NT2/D1 (cell line): ENCODE measurements around the gene PTP4A1.
"Not testable (repeated sequence)": the region's sequence is repeated elsewhere in the genome, so short reads cannot be mapped to it uniquely, and the experiment has no call there.

ENCODE experiments used
- DNase-seq: peaks from one replicate; pipeline ENCODE4 v3.0.0-alpha.2; 2011; ENCODE audit warnings: low read depth, low spot score
- H3K27me3 ChIP-seq: 2 replicates; pipeline ENCODE4 v1.6.0; 2011; ENCODE audit warnings: mild to moderate bottlenecking; ENCODE audit not compliant: insufficient read length, insufficient read depth
- H3K36me3 ChIP-seq: 2 replicates; pipeline ENCODE4 v1.6.1; 2011; ENCODE audit warnings: mild to moderate bottlenecking, low read length, mixed read lengths; ENCODE audit not compliant: insufficient read depth, insufficient read length
- H3K4me1 ChIP-seq: 2 replicates; pipeline ENCODE4 v1.5.1; 2011; ENCODE audit not compliant: insufficient read depth, insufficient read length
- H3K4me3 ChIP-seq: 2 replicates; pipeline ENCODE4 v1.5.1; 2011; ENCODE audit warnings: low read depth; ENCODE audit not compliant: insufficient read length
- H3K9ac ChIP-seq: 2 replicates; pipeline ENCODE4 v1.6.0; 2011; ENCODE audit warnings: low read depth; ENCODE audit not compliant: insufficient read length
- H3K9me3 ChIP-seq: 2 replicates; pipeline ENCODE4 v1.5.1; 2011; ENCODE audit warnings: mild to moderate bottlenecking, low read length; ENCODE audit not compliant: insufficient read depth
- SUZ12 ChIP-seq: IDR thresholded peaks from 2 replicates; pipeline ENCODE4 v1.6.1; 2011; ENCODE audit not compliant: insufficient read length, insufficient read depth; ENCODE audit errors: extremely low read depth
- YY1 ChIP-seq: IDR thresholded peaks from 2 replicates; pipeline ENCODE4 v1.6.1; 2011; ENCODE audit not compliant: insufficient read length, insufficient read depth
- ZNF274 ChIP-seq: IDR thresholded peaks from 2 replicates; pipeline ENCODE4 v1.6.1; 2011; ENCODE audit warnings: mild to moderate bottlenecking, low read depth, low read length

The PTP4A1 gene

DNA sequence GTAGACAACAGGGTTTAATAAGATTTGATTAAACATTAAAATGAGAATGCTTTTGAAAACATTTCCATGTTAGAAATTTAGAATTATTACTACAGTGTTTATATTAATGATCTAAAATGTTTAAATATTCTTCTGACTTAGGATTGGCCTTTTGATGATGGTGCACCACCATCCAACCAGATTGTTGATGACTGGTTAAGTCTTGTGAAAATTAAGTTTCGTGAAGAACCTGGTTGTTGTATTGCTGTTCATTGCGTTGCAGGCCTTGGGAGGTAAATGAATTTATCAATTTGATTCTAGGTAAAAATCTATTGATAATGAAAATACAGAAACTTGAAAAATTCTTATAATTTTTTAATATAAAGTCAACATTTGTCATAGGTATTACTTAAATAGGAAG is 6.5 kb downstream of the PTP4A1 start:
- TF ChIP-seq SUZ12, result no peak
- TF ChIP-seq YY1, result no peak
- no peak for TF ChIP-seq ZNF274
- H3K4me1 ChIP-seq, result no peaks in the 10 kb centered on the region
- H3K9me3 ChIP-seq, result 0 out of 2 replicates have a peak, but pooled peaks cover 7% of the 10 kb centered on the region
- DNase-seq, result no peak
- H3K36me3 ChIP-seq, result peaks cover 65% of the 10 kb centered on the region
- no peak overlapping the region for H3K9ac ChIP-seq
- no peaks in the 10 kb centered on the region for H3K27me3 ChIP-seq
- no peak overlapping the region for H3K4me3 ChIP-seq

DNA sequence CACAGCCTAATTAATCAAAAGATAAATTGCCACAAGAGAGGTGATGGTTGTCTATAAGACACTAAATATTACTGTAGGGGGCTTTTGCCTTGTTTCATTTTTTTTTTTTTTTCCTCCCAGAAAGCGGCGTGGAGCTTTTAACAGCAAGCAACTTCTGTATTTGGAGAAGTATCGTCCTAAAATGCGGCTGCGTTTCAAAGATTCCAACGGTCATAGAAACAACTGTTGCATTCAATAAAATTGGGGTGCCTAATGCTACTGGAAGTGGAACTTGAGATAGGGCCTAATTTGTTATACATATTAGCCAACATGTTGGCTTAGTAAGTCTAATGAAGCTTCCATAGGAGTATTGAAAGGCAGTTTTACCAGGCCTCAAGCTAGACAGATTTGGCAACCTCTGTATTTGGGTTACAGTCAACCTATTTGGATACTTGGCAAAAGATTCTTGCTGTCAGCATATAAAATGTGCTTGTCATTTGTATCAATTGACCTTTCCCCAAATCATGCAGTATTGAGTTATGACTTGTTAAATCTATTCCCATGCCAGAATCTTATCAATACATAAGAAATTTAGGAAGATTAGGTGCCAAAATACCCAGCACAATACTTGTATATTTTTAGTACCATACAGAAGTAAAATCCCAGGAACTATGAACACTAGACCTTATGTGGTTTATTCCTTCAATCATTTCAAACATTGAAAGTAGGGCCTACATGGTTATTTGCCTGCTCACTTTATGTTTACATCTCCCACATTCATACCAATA is 7.8 kb downstream of the PTP4A1 start:
- Histone ChIP-seq H3K36me3 (peaks cover 60% of the 10 kb centered on the region), H3K4me3 (no peak overlapping the region), H3K4me1 (no peaks in the 10 kb centered on the region), H3K9me3 (no peaks in the 10 kb centered on the region), H3K27me3 (no peaks in the 10 kb centered on the region), H3K9ac (no peak overlapping the region)
- TF ChIP-seq SUZ12, result no peak
- TF ChIP-seq YY1, result no peak
- no peak for TF ChIP-seq ZNF274
- no peak for DNase-seq

DNA sequence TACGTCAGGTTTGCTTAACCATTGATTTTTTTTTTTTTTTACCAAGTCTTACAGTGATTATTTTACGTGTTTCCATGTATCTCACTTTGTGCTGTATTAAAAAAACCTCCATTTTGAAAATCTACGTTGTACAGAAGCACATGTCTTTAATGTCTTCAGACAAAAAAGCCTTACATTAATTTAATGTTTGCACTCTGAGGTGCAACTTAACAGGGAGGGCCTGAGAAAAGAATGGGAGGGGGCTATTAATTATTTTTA is 8.4 kb downstream of the PTP4A1 start:
- Histone ChIP-seq H3K9me3 (no peaks in the 10 kb centered on the region), H3K9ac (no peak overlapping the region), H3K27me3 (no peaks in the 10 kb centered on the region), H3K4me1 (no peaks in the 10 kb centered on the region), H3K36me3 (peaks cover 60% of the 10 kb centered on the region), H3K4me3 (no peak overlapping the region)
- TF ChIP-seq YY1 (no peak), ZNF274 (no peak), SUZ12 (no peak)
- DNase-seq, result no peak

DNA sequence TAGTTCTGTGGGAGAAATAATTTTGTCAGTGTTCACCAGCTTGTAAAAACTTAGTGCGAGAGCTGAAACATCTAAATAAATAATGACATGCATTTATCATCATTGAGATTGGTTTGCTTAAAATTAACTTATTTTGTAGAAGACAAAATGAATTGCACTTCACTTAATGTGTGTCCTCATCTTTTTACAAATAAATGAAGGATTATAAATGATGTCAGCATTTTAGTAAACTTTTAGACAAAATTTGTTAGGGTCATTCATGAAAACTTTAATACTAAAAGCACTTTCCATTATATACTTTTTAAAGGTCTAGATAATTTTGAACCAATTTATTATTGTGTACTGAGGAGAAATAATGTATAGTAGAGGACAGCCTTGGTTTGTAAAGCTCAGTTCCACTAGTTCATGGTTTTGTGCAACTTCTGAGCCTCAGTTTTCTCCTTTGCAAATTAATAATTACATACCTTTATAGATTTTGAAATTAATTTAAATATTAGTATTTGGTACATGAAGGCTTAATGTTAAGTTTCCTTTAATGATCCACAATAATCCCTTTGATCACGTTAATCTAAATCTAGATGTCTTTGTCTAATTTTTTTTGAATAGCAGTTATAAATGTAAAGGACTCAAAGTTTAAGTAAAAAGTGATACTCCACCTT is 9.2 kb downstream of the PTP4A1 start:
- H3K4me1 ChIP-seq, result no peaks in the 10 kb centered on the region
- TF ChIP-seq SUZ12 (no peak), ZNF274 (no peak)
- no peak overlapping the region for H3K9ac ChIP-seq
- DNase-seq, result no peak
- no peaks in the 10 kb centered on the region for H3K27me3 ChIP-seq
- H3K9me3 ChIP-seq, result no peaks in the 10 kb centered on the region
- no peak overlapping the region for H3K4me3 ChIP-seq
- H3K36me3 ChIP-seq, result peaks cover 56% of the 10 kb centered on the region

DNA sequence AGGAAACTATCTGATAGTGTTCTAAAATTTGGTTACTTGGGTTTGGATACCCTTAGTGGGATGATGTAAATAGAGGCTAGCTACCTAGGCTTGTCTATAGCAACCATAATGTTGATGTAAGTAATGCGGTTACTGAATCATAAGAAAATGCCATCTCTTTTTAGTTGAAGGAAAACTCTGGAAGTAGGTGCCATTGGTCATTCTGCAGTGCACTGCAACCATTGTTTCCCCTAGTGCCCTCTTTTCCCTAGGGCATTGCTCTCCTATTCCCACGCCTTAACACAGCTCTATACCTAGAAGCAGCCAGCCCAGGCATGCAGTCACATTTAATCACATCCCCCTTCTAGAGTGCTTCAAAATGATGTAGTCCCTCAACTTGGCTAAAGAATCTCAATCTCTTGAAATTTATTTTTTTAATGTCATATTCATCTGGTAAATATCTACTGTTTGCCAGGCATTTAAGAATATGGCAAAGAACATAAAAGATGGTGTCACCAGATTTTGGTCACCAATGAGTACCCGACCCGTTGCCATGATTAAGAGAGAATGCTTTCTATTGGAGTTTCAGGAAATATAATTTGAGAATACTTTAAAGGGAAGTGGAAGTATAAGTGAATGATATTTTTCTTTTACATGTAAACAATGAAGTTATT is 10.4 kb downstream of the PTP4A1 start:
- H3K27me3 ChIP-seq, result no peaks in the 10 kb centered on the region
- H3K4me1 ChIP-seq, result no peaks in the 10 kb centered on the region
- no peak for DNase-seq
- no peaks in the 10 kb centered on the region for H3K9me3 ChIP-seq
- peaks cover 44% of the 10 kb centered on the region for H3K36me3 ChIP-seq
- TF ChIP-seq SUZ12 (no peak), ZNF274 (no peak), YY1 (no peak)
- no peak overlapping the region for H3K4me3 ChIP-seq
- no peak overlapping the region for H3K9ac ChIP-seq

DNA sequence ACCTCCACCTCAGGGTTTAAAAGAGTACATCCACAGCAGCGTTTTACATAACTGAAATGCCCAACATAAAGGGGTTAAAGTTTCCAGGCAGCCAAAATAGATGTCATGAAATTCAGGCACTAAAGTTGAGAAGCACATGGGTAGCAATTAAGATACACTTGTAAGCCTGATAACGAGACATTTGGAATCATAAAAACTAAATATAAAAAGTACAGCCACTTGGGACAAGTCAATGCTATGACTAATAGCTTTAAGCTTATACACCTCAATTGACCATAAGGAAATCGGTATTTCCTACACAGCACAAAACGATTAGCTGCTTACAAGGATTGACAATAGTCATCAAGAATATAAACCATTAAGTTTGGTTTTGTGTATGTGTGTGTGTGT is 11.8 kb downstream of the PTP4A1 start:
- no peaks in the 10 kb centered on the region for H3K27me3 ChIP-seq
- no peaks in the 10 kb centered on the region for H3K9me3 ChIP-seq
- TF ChIP-seq YY1, result no peak
- no peak for TF ChIP-seq ZNF274
- TF ChIP-seq SUZ12, result no peak
- no peak overlapping the region for H3K9ac ChIP-seq
- H3K4me3 ChIP-seq, result no peak overlapping the region
- no peak for DNase-seq
- no peaks in the 10 kb centered on the region for H3K4me1 ChIP-seq
- H3K36me3 ChIP-seq, result peaks cover 32% of the 10 kb centered on the region

DNA sequence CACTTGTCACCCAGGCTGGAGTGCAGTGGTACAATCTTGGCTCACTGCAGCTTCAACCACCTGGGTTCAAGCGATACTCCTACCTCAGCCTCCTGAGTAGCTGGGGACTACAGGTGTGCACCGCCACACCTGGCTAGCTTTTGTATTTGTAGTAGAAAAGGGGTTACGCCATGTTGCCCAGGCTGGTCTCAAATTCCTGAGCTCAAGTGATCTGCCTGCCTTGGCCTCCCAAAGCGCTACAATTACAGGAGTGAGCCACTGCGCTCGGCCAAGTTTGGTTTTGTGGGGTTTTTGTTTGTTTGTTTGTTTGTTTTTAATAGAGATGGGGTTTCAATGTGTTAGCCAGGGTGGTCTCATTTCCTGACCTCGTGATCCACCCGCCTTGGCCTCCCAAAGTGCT is 12.3 kb downstream of the PTP4A1 start:
- DNase-seq, result no peak
- no peak overlapping the region for H3K9ac ChIP-seq
- TF ChIP-seq ZNF274, result no peak
- TF ChIP-seq SUZ12, result no peak
- TF ChIP-seq YY1, result no peak
- H3K4me3 ChIP-seq, result no peak overlapping the region
- H3K4me1 ChIP-seq, result no peaks in the 10 kb centered on the region
- no peaks in the 10 kb centered on the region for H3K9me3 ChIP-seq
- peaks cover 28% of the 10 kb centered on the region for H3K36me3 ChIP-seq
- no peaks in the 10 kb centered on the region for H3K27me3 ChIP-seq

DNA sequence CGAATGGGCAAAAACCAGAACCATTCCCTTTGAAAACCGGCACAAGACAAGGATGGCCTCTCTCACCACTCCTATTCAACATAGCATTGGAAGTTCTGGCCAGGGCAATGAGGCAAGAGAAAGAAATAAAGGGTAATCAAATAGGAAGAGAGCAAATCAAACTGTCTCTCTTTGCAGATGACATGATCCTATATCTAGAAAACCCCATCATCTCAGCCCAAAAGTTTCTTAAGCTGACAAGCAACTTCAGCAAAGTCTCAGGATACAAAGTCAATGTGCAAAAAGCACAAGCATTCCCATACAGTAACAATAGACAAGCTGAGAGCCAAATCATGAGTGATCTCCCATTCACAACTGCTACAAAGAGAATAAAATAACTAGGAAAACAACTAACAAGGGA is 13.4 kb downstream of the PTP4A1 start:
- H3K9ac ChIP-seq, DNase-seq, H3K9me3 ChIP-seq, H3K4me3 ChIP-seq, H3K27me3 ChIP-seq, H3K4me1 ChIP-seq: not testable (repeated sequence)
- peaks cover 17% of the 10 kb centered on the region for H3K36me3 ChIP-seq
